ENCODE data around the gene STOML3.
A peak's percentile ranks its signal among the peaks of the same experiment; 100 is the strongest.
"Not testable (repeated sequence)": the region's sequence is repeated elsewhere in the genome, so short reads cannot be mapped to it uniquely, and the experiment has no call there.

STOML3 gene

DNA sequence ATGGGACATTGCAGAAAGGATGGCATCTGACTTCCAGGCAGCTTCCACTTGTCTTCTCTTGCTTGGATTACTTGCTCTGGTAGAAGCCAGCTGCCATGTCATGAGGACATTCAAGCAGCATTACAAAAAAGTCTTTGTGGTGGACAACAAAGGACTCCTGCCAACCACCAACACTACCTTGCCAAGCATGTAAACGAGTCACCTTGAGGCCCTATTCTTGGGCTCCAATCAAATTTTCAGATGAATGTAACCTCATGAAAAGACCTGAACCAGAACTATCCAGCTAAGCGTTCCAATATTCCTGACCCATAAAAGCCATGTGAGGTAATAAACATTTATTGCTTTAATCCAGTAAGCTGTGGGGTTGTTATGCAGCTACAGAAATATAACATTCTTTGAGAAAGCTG lies 34.8 kb upstream of the STOML3 start:
- Histone ChIP-seq H3K27ac (ENCODE audit: low read length) (peak overlapping the region; percentile 18), H3K4me1 (ENCODE audit: insufficient read depth, low read length) (peaks cover 44% of the 10 kb centered on the region), H3K9me3 (ENCODE audit: insufficient read depth, low read depth, low read length) (no peaks in the 10 kb centered on the region), H3K9ac (ENCODE audit: low read depth, low read length) (no peak overlapping the region), H3K36me3 (ENCODE audit: insufficient read depth, low read depth, low read length) (peaks cover 99% of the 10 kb centered on the region), H3K27me3 (ENCODE audit: insufficient read depth, low read length) (no peaks in the 10 kb centered on the region), H3K4me3 (ENCODE audit: low read length) (peak overlapping the region; percentile 31)

DNA sequence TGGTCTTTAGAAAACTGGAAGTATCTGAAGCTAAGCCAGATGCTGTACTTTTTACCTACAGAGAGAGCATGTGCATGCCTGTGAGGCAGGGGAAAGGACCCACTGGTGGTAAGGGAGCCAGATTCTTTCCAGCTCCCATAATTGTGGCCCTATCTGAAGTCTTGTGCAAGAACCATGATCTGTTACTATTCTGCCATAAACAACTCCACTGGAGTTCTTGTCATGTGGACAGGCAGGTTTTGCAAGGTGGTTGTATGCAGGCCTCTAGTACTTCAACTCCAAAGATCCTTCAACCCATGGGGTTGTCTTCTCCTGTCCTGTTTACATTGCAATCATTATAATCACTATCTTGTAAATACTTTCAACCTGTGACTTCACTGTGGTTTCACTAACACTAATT lies 33.1 kb upstream of the STOML3 start:
- no peaks in the 10 kb centered on the region for H3K9me3 ChIP-seq (ENCODE audit: insufficient read depth, low read depth, low read length)
- H3K9ac ChIP-seq (ENCODE audit: low read depth, low read length), result peak overlapping the region; percentile 51; the same call in 1 of the 2 replicates
- H3K4me3 ChIP-seq (ENCODE audit: low read length), result peak overlapping the region; percentile 52
- H3K27ac ChIP-seq (ENCODE audit: low read length), result peak overlapping the region; percentile 74
- H3K4me1 ChIP-seq (ENCODE audit: insufficient read depth, low read length), result peaks cover 44% of the 10 kb centered on the region
- peaks cover 93% of the 10 kb centered on the region for H3K36me3 ChIP-seq (ENCODE audit: insufficient read depth, low read depth, low read length)
- H3K27me3 ChIP-seq (ENCODE audit: insufficient read depth, low read length), result no peaks in the 10 kb centered on the region

DNA sequence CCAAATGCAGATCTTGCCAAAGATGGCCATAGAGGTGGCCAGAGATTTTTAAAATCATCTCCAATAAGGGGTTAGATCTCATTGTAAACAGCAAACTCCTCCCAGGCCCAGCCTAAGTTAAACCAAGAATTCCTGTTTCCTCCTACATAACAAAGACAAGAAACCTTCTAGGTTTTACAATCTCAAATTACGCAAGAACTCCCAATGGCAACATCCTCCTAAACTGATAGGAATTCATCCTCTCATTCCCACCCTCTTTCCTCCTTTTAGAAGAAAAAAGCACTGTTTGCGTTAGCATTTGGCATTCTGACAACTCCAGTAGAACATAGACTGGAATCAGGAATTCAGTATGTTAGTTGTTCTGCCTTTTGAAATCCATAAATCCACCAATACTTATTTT lies 32.7 kb upstream of the STOML3 start:
- Histone ChIP-seq H3K9me3 (ENCODE audit: insufficient read depth, low read depth, low read length) (no peaks in the 10 kb centered on the region), H3K9ac (ENCODE audit: low read depth, low read length) (peak overlapping the region; percentile 51; the same call in 1 of the 2 replicates), H3K36me3 (ENCODE audit: insufficient read depth, low read depth, low read length) (peaks cover 93% of the 10 kb centered on the region)

DNA sequence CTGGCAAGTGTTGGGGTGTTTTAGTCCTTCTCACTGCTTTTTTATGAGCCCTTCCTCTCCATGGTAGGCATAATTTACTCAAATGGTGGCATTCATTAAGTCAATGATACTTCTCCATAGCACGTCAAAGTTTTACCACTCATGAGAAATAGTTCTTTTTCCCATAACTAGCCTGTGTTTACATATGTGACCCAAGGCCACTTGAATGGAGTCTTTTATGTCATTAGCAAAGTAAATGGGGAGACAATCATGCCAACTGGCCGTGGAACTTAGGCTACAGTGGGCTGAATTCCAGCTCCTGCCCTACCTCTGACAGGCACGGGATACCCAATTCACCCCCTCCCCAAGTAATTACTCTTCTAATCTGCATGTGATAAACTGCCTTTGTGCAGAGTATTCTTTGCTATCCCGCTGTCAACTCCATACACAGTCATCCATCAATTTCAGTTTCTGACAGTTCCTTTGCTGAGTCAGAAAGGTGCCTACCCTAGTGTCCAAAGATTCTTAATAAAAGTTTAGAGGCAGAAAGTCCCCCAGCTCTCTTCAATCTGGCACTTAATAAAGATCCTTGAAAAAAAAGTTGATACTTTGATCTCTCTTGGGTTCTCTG lies 30.3 kb upstream of the STOML3 start:
- H3K9me3 ChIP-seq (ENCODE audit: insufficient read depth, low read depth, low read length), result no peaks in the 10 kb centered on the region
- H3K27me3 ChIP-seq (ENCODE audit: insufficient read depth, low read length), result no peaks in the 10 kb centered on the region
- peaks cover 94% of the 10 kb centered on the region for H3K36me3 ChIP-seq (ENCODE audit: insufficient read depth, low read depth, low read length)
- H3K27ac ChIP-seq (ENCODE audit: low read length), result no peak overlapping the region
- peaks cover 33% of the 10 kb centered on the region for H3K4me1 ChIP-seq (ENCODE audit: insufficient read depth, low read length)
- no peak overlapping the region for H3K9ac ChIP-seq (ENCODE audit: low read depth, low read length)
- no peak overlapping the region for H3K4me3 ChIP-seq (ENCODE audit: low read length)

More for the DNA sequence above, 32.7 kb upstream of the STOML3 start:
- peak overlapping the region; percentile 74 for H3K27ac ChIP-seq (ENCODE audit: low read length)
- no peaks in the 10 kb centered on the region for H3K27me3 ChIP-seq (ENCODE audit: insufficient read depth, low read length)
- H3K4me3 ChIP-seq (ENCODE audit: low read length), result peak overlapping the region; percentile 52
- peaks cover 44% of the 10 kb centered on the region for H3K4me1 ChIP-seq (ENCODE audit: insufficient read depth, low read length)

DNA sequence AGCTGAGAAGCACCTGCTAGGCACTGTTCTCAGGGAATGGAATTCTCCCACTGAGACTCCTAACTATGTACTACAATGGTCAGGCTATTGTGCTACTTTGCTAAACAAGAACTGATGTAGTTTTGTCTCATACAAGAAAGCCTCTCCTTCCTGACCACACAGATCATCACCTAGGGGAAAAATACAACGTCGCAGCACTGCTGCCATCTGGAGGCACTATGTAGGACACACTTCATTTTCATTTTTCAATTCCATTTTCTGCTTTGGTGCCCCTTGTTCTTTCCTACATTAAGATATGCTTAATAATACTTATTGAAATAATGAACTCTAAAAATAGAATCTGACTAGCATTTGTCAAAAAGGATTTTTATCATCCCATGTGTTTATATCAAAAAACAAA lies 26.2 kb upstream of the STOML3 start:
- Histone ChIP-seq H3K4me3 (ENCODE audit: low read length) (no peak overlapping the region), H3K27me3 (ENCODE audit: insufficient read depth, low read length) (no peaks in the 10 kb centered on the region), H3K9me3 (ENCODE audit: insufficient read depth, low read depth, low read length) (no peaks in the 10 kb centered on the region), H3K9ac (ENCODE audit: low read depth, low read length) (no peak overlapping the region), H3K4me1 (ENCODE audit: insufficient read depth, low read length) (no peaks in the 10 kb centered on the region), H3K36me3 (ENCODE audit: insufficient read depth, low read depth, low read length) (peaks cover 94% of the 10 kb centered on the region), H3K27ac (ENCODE audit: low read length) (no peak overlapping the region)

DNA sequence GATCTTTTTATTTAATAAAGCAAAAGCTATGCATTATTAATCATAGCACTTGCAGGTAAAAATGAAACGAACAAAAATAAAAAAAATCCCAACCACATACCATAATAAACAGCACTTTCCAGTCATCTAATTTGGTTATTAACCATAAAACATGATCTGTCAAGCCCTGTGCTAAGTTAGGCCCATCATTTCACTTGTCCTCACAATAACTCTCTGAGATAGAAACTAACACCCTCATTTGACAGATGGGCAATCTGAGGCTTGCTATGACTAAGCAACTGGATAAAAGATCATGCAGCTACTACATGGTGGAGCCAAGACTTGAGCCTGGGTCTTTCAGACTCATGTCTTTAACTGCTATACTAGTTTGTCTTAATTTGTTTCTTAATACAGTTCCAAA lies 25.5 kb upstream of the STOML3 start:
- H3K36me3 ChIP-seq (ENCODE audit: insufficient read depth, low read depth, low read length), result peaks cover 94% of the 10 kb centered on the region

DNA sequence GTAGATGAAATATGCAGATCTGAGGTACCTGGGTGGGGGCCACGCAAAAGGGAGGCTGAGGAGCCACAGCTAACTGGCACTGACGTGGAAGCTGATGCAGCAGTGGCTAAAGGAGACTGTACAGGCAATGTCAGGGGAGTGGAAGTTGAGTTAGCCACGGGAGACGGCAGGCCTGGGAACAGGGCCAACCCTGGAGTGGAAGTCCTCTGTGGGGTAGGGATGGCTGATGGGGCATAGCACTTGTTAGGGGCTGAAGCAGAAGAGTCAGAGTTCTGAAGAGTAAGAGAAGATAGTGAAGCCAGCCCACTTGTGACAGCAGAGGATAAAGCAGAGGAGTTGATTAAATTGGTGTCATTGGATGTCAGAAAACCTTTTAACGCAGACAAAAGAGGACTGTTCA lies 22.8 kb upstream of the STOML3 start:
- H3K4me1 ChIP-seq (ENCODE audit: insufficient read depth, low read length), result no peaks in the 10 kb centered on the region
- no peaks in the 10 kb centered on the region for H3K27me3 ChIP-seq (ENCODE audit: insufficient read depth, low read length)

More for the DNA sequence above, 25.5 kb upstream of the STOML3 start:
- no peaks in the 10 kb centered on the region for H3K4me1 ChIP-seq (ENCODE audit: insufficient read depth, low read length)
- no peaks in the 10 kb centered on the region for H3K9me3 ChIP-seq (ENCODE audit: insufficient read depth, low read depth, low read length)
- no peak overlapping the region for H3K27ac ChIP-seq (ENCODE audit: low read length)
- no peak overlapping the region for H3K9ac ChIP-seq (ENCODE audit: low read depth, low read length)
- H3K27me3 ChIP-seq (ENCODE audit: insufficient read depth, low read length), result no peaks in the 10 kb centered on the region
- H3K4me3 ChIP-seq (ENCODE audit: low read length), result no peak overlapping the region

DNA sequence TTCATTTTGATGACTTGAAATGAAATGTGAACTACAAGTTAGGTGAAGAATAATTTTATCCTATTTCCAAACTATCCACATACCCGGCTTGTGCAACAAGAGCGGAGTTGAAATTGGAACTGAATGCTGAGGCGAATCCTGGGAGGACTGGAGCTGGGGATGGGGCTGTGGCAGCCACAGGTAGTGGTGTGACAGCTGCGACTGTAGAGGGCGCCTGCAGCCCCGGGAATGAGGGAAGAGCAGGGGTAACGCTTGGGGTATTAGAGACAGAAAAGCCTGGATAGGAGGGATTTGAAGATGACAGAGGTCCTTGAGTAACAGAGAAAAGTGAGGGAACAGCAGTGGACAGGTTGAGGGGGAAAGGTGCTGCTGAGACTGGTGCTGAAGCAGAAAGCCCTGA lies 22.0 kb upstream of the STOML3 start:
- Histone ChIP-seq H3K36me3 (ENCODE audit: insufficient read depth, low read depth, low read length) (peaks cover 97% of the 10 kb centered on the region), H3K27ac (ENCODE audit: low read length) (no peak overlapping the region), H3K4me3 (ENCODE audit: low read length) (no peak overlapping the region), H3K9ac (ENCODE audit: low read depth, low read length) (no peak overlapping the region), H3K27me3 (ENCODE audit: insufficient read depth, low read length) (no peaks in the 10 kb centered on the region), H3K4me1 (ENCODE audit: insufficient read depth, low read length) (no peaks in the 10 kb centered on the region), H3K9me3 (ENCODE audit: insufficient read depth, low read depth, low read length) (no peaks in the 10 kb centered on the region)

More for the DNA sequence above, 22.8 kb upstream of the STOML3 start:
- H3K27ac ChIP-seq (ENCODE audit: low read length), result no peak overlapping the region
- H3K9me3 ChIP-seq (ENCODE audit: insufficient read depth, low read depth, low read length), result no peaks in the 10 kb centered on the region
- no peak overlapping the region for H3K9ac ChIP-seq (ENCODE audit: low read depth, low read length)
- no peak overlapping the region for H3K4me3 ChIP-seq (ENCODE audit: low read length)
- H3K36me3 ChIP-seq (ENCODE audit: insufficient read depth, low read depth, low read length), result peaks cover 99% of the 10 kb centered on the region

DNA sequence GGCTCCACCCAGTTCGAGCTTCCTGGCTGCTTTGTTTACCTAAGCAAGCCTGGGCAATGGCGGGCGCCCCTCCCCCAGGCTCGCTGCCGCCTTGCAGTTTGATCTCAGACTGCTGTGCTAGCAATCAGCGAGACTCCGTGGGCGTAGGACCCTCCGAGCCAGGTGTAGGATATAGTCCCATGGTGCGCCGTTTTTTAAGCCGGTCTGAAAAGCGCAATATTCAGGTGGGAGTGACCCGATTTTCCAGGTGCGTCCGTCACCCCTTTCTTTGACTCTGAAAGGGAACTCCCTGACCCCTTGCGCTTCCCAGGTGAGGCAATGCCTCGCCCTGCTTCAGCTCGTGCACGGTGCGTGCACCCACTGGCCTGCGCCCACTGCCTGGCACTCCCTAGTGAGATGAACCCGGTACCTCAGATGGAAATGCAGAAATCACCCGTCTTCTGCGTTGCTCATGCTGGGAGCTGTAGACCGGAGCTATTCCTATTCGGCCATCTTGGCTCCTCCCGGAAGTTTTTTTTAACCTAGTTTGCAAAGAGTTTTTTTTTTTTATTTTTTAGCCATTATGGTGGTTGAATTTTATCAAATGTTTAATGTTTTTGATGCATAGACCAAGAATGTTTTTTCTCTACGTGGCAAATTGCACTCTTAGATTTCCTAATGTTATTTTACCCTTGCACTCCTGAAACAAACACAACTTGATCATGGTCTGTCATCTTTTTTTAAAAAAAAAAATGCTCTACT lies 15.9 kb upstream of the STOML3 start:
- peaks cover 37% of the 10 kb centered on the region for H3K36me3 ChIP-seq (ENCODE audit: insufficient read depth, low read depth, low read length)
- H3K4me3 ChIP-seq (ENCODE audit: low read length); H3K9me3 ChIP-seq (ENCODE audit: insufficient read depth, low read depth, low read length); H3K27ac ChIP-seq (ENCODE audit: low read length); H3K9ac ChIP-seq (ENCODE audit: low read depth, low read length); H3K27me3 ChIP-seq (ENCODE audit: insufficient read depth, low read length); H3K4me1 ChIP-seq (ENCODE audit: insufficient read depth, low read length): not testable (repeated sequence)

DNA sequence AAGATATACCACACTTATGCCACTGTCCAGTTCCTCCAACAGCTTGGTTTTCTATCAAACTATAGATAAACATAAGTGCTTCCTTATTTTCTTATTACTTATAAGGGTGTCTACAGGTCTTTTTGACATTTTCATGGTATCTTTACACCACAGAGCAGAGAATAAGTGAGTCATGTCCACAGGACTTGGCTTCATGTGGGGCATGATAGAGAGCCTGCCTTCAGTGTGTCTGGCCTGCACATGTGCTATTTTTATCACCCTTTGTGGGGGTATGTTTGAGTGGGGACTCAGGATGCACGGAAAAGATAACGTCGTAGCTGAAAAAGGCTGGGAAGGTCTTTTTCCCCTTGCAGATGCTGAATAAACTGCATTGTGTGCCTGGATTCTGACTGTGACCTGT lies 8.1 kb upstream of the STOML3 start:
- H3K9me3 ChIP-seq (ENCODE audit: insufficient read depth, low read depth, low read length), result no peaks in the 10 kb centered on the region
- H3K4me3 ChIP-seq (ENCODE audit: low read length), result no peak overlapping the region
- no peaks in the 10 kb centered on the region for H3K4me1 ChIP-seq (ENCODE audit: insufficient read depth, low read length)
- no peaks in the 10 kb centered on the region for H3K27me3 ChIP-seq (ENCODE audit: insufficient read depth, low read length)
- H3K27ac ChIP-seq (ENCODE audit: low read length), result no peak overlapping the region
- H3K36me3 ChIP-seq (ENCODE audit: insufficient read depth, low read depth, low read length), result no peaks in the 10 kb centered on the region
- no peak overlapping the region for H3K9ac ChIP-seq (ENCODE audit: low read depth, low read length)

DNA sequence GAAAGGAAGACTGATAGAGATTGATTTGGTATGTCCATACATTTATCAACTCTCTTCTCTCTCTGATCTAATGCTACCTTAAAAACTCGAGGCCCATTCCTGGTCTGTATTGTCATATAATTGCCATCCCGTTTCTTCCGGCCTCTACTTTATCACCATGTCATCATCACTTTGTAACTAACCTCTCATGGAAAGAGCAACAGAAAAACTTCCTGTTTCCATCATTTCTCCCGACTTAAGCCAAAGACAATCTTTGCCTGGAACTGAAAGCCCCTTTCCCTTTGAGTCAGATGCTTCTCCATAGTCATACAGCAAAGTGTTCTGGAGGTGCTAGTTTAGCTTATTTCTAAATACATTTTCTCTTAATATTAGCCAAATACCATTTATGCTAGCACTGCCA lies 2.8 kb upstream of the STOML3 start:
- H3K36me3 ChIP-seq (ENCODE audit: insufficient read depth, low read depth, low read length), result no peaks in the 10 kb centered on the region

DNA sequence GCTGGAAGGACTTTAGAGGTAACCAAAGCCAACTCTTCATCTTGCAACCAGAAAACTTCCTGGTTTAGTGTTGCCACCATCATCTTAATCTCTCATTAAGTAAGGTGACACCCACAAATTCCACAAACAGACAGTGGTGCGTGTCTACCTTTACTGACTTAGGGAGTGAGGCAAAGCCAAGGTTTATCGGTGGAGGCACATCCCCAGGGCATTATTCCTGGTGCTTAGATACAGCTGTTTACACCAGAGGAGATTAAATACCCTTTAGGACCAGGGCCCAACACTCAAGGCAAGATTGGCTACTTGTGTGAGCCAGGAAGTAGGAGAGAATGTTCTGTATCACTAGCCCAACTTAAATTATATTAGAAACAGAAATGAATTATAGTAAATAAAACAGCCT lies 9.5 kb downstream of the STOML3 start:
- Histone ChIP-seq H3K4me1 (ENCODE audit: insufficient read depth, low read length) (peaks cover 14% of the 10 kb centered on the region; the same call in 1 of the 2 replicates), H3K9ac (ENCODE audit: low read depth, low read length) (no peak overlapping the region), H3K36me3 (ENCODE audit: insufficient read depth, low read depth, low read length) (no peaks in the 10 kb centered on the region)

More for the DNA sequence above, 2.8 kb upstream of the STOML3 start:
- Histone ChIP-seq H3K4me3 (ENCODE audit: low read length) (no peak overlapping the region), H3K4me1 (ENCODE audit: insufficient read depth, low read length) (peaks cover 14% of the 10 kb centered on the region; the same call in 1 of the 2 replicates), H3K9me3 (ENCODE audit: insufficient read depth, low read depth, low read length) (no peaks in the 10 kb centered on the region), H3K27me3 (ENCODE audit: insufficient read depth, low read length) (no peaks in the 10 kb centered on the region), H3K27ac (ENCODE audit: low read length) (no peak overlapping the region), H3K9ac (ENCODE audit: low read depth, low read length) (no peak overlapping the region)

More for the DNA sequence above, 9.5 kb downstream of the STOML3 start:
- no peaks in the 10 kb centered on the region for H3K9me3 ChIP-seq (ENCODE audit: insufficient read depth, low read depth, low read length)
- H3K4me3 ChIP-seq (ENCODE audit: low read length), result no peak overlapping the region
- no peak overlapping the region for H3K27ac ChIP-seq (ENCODE audit: low read length)
- H3K27me3 ChIP-seq (ENCODE audit: insufficient read depth, low read length), result no peaks in the 10 kb centered on the region

Measured in iPS-20b (cell line).